Globus pallidus (tissue), 1 donor: Measurements from ENCODE around the gene GP9.
"Not testable (repeated sequence)": the region's sequence is repeated elsewhere in the genome, so short reads cannot be mapped to it uniquely, and the experiment has no call there.

ENCODE experiments used
- DNase-seq: peaks from one replicate; pipeline ENCODE4 v3.0.0-alpha.2; 2015; ENCODE audit warnings: low spot score

The GP9 gene

DNA sequence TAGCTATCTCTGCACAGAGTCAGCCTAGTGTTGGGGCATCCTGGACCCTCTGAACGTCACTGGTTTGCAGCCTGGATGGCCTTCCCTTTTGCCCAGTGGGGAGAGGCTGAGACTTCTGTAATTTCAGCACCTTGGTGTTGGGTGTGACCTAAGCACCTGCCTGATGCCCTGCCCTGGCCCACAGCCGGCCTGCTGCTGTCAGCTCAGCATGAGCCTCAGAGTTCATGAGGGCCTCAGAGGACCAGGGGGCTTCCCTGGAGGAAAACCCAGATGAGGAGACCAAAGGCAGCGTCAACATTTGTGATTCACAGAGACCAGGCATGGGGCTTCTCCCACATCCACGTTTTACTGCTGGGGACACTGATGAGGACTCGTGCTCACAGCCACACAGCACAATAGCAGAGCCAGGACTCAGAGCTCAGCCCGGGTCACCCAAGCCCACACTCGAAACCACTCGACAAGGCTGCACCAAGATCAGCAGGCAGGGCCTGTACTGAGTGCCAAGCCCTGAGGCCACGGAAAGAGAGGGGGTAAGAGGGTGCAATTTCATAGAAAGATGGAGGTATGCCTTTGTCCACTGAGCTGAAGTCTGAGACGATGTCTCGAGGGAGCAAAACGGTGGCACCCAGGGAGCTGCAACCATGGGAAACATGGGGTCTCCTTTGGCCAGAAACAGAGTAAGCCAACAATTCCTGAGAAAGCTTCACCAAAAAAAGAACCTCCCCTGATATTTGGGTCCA lies 9.9 kb upstream of the GP9 start:
- no peak for DNase-seq

DNA sequence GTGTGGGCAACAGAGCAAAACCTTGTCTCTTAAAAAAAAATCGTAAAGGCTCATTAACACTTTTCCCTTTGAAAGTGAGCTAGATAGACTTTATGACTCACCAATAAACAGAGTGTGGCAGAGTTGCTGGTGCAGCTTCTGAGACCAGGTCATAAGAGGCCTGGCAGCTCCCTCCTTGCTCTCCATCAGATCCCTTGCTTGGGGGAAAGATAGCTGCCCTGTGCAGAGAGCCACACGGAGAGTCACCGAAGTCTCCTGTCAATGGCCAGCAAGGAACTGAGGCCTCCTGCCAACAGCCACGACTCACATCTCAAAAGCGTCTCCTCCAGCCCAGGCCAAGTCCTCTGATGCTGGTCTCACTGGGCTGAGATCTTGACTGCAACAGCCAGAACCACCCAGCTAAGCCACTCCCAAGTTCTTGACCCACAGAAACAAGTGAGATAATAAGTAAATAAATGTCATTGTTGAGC lies 8.7 kb upstream of the GP9 start:
- no peak for DNase-seq

DNA sequence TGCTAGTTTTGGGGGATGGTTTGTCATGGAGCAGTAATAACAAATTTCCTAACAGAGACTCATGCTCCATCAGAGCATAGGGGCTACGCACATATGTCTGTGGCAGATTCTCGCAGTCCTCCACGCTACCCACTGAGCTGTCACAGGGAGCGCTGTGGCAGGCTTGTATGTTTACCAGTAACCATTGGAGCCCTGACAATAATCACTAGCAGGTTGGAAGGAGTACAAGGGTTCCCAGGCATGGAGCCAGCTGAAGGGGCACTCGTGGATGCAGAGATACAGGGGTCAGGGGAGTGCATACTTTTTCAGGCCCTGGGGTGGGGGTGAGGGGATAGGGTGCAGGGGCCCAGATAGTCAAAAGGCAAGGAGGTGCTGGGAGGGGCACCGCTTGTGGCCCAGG lies 7.9 kb upstream of the GP9 start:
- no peak for DNase-seq

DNA sequence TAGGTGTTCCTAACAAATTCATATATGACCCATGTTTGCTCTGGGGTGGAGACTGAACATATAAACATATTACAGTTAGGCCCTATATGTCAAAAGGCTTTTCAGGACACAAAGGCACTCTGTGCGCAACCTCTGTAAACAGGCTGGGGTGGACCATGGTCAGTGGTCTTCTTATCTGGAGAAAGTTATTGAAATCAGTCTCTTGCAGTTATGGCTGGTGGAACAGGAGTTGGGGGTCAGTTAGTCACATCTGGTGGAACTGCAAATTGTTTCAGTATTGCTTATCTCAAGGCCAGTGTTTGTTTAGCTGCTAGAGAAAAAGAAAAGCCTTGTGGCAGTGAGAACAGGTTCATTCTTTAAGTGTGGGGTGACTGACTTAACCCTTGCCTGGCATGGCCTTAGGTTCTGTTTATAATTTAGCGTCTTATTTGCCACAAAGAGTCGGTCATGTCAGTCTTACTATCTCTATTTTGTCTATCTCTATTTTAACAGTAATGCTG lies 5.9 kb upstream of the GP9 start:
- DNase-seq: no peak

DNA sequence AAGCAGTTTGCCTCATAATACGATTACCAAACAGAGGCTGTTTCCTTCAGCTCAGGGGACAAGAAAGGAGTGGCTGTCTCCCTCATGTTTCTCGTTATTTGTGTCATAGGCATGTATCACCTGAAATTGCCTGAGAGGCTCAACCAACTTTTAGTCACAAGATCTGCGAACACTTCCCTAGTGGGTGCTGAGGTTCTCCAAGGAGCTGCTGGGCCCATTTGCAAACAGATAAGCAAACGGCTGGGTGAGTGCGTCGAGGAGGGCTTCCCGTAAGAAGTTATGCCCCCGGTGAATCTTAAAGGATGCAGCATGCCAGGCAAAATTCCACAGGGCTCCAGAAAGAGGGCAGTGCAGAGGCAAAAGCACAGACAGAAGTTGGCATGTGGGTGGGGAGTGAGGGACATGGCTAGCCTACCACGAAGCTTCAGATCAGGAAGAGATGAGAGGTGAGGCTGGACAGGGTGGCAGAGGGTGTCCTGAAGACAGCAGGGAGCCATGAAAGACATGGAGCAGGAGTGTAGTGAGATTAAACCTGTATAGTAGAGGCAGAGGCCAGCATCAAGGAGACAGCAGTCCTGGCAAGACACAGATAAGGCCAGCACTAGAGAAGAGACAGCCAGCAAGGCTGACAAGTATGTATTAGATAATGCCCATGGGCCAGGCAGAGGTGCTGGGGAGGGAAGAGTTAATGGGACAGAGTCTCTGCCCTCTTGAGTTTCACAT lies 4.0 kb upstream of the GP9 start:
- no peak for DNase-seq

DNA sequence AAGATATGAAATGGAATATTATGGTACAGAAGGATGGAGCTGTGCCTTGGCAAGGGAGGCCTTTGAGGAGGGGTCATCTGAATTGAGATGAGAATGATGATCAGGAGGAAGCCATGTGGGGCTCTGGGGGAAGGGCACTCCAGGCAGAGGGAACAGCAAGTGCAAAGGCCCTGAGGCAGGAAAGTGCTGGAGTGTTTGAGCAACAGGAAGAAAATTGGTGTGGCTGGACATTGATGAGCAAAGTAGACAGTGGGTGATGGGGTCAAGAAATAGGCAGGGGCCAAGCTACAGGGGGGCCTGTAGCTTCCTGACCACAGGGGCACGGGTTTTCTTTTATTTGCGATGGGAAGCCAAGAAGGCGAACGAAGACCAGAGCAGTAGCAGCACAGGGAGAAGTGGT lies 3.3 kb upstream of the GP9 start:
- no peak for DNase-seq

DNA sequence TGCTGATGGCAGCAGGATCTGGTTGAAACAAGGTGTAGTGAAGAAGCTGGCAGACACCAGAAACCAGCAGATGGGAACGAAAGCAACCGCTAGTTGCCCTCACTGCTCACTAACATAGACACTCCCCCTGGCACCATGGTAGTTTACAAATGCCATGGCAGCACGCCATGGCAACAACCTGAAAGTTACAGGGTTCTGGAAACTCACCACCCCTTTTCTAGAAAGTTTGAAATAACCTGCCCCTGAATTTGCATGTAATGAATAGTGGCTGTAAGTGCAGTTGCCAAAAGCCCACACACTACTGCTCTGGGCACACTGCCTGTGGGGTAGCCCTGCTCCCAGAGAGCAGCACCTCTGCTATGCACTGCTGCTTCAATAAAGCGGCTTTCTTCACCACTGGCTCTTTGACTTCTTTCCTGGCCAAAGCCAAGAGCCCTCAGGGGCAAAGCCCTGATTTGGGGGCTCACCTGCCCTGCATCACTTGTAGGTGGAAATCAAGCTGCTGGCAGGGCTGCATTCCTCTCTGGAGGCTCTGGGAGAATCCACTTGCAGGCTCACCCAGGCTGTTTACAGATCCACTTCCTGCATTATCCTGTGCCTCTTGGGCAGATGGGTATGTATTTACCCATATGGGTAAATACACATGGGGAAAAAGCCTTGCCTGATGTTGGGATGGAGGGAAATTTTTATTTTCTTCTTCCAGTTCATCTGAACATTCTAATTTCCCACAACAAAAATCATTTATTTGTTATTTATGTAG lies 2.0 kb upstream of the GP9 start:
- peak; percentile 48 for DNase-seq

DNA sequence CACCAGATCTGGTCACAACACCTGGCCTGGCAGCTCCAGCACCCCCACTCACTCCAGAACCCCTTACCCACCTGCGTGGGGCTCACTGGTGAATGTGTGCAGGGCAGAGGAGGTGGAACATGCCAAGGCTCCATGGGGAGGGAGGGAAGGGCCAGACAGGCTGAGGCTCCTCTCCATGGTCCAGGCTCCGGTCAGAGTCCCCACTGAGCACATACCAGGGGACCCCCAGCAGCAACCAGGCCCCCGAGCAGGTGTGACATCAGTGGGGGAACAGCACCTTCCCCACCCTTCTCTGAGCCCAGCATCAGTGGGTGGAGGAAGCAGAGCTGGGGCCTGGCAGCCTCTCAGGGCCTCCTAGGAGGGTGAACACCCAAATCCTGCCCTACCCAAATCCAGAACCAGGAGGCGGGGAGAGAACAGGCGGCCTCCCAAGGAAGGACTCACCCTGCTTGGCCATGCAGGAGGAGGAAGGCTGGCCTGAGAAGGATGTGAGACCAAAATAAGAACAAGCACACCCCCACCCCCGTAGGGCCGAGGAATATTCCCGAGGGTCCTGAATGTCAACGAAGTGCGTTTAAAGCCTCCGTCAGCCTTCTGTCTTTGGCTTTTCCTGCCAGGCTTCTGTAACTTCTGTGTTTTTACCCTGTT lies 1.1 kb upstream of the GP9 start:
- DNase-seq: no peak

DNA sequence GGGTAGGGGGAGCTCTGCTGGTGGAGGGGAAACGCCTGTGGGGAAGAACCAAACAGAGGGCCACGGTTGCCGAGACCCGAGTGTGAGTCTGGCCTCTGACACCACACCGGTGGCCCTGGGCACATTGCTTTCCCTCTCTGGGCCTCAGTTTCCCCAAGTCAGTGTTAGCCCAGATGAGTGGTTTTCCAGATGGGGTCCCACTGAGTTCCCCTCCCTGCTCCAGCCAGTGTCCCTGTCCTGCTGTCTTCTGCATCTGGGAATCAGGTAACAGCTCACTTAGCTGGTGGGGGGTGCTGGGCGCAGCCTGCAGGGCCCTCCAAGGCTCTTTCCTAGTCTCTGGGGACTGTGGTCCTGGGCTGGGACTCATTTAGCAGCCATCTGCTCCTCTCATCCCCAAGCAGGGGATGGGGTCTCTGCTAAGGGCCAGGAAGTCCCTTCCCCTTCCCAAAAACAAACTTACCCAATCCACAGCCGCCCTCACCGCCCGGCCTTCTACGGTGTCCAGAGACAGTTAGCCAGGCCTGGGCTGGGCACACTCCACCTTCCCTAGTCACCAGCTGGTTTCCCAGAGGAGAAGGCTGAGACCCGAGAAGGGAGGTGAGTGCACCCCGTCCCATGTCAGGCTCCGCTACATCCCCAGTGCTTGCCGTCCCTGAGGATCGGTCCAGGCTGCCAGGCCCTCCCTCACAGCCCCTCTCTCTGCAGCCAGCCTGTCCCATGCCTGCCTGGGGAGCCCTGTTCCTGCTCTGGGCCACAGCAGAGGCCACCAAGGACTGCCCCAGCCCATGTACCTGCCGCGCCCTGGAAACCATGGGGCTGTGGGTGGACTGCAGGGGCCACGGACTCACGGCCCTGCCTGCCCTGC lies 676 bp downstream of the GP9 start:
- no peak for DNase-seq

DNA sequence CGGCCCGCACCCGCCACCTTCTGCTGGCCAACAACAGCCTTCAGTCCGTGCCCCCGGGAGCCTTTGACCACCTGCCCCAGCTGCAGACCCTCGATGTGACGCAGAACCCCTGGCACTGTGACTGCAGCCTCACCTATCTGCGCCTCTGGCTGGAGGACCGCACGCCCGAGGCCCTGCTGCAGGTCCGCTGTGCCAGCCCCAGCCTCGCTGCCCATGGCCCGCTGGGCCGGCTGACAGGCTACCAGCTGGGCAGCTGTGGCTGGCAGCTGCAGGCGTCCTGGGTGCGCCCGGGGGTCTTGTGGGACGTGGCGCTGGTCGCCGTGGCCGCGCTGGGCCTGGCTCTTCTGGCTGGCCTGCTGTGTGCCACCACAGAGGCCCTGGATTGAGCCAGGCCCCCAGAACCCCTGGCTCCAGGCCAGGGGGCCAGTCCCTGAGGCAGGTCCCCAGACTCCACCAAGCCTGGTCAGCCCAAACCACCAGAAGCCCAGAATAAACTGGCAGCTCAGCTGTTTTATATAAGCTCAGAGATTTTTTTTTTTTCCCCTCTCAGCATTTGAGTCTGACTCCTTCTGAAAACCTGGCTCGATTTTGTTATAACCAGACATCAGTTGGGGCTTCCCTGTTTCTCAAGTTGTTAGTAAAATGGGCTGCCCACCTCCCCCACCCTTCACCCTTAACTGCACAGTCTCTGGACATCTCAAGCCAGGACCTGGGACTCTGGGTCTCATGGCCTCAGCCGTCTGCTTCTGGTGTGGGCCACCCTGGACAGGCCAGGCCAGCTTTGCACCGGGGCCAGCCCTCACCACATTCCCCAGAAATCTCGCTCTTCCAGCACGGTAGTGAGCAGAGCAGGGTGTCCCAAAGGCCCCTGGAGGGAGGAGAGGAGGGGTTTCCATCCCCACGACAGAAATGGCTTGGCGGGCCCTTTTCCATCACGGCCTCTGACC lies 1.6 kb downstream of the GP9 start:
- no peak for DNase-seq

DNA sequence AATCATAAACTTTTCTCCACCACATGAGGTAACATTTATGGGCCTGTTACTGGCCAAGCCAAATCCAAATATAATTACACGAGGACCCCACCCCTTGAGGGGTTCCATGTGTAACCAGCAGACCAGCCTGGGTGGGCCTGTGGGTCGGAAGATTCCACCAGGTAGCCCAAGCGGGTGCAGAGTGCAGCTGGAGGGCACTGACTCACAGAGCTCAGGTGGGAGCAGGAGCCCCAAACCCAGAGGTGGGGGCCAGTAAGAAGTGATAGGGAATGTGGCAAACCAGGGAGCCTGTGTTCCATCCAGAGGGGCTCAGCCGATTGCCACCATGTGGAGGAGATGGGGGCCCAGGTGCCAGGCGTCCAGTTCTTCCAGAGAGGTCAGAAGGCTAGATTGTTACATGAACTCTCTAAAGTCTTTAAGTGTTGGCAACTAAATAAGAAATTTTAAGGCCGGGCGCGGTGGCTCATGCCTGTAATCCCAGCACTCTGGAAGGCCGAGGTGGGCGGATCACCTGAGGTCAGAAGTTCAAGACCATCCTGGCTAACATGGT lies 2.6 kb downstream of the GP9 start:
- no peak for DNase-seq

DNA sequence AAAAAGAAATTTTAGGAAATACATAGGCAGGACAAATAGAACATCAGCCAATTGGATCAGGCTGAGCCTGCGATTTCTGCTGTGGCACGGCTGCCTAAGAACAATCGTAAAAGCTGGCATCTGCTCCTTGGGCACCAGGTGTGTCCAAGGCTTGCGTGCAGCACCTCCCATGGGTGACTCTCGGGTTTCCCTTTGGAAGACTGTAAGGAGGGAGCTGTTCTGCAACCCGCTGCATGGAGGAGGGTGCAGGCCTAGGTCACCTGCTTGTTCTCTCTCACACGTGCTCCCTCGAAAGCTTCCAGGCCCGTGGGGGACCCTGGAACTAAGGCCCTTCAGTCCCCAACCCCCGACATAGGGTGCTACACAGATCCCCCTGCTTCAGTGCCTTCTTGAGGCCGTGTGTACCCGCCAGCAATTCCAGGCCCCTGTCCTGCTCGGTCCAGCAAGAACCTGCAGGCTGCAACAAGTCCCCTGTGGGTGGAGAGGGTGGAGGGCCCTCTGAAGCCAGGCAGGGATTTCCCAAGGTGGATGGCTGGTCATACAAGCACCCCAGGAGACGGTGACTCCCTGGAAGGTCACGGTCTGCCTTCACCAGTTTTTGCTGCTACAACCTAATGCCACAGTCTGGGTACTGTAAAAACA lies 3.4 kb downstream of the GP9 start:
- no peak for DNase-seq

DNA sequence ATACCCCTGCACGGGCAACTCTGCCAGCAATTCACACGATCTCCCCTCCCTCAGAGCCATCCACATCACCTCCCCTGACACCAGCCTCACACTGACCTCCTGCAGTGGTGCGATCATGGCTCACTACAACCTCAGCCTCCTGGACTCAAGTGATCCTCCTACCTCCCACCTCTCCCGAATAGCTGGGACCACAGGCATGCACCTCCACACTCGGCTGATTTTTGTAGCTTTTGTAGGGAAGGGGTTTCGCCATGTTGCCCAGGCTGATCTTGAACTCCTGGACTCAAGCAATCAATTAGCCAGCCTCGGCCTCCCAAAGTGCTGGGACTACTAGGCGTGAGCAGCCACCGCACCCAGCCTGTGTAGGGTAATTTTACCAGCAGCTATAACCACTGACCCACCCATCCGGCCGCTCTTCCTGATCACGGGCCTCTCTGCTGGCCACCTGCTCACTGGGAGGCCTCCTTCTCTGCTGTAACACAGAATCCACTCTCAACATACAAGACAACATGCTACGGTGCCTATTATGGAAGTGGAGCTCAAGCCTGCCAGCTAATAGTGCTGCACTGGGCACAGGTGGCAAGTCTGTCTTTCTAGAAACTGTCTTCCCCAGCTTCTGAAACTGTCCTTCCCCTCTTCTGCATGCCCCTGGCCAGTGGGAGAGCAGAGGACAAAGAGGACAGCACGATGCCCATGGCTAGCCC lies 4.6 kb downstream of the GP9 start:
- DNase-seq: no peak

DNA sequence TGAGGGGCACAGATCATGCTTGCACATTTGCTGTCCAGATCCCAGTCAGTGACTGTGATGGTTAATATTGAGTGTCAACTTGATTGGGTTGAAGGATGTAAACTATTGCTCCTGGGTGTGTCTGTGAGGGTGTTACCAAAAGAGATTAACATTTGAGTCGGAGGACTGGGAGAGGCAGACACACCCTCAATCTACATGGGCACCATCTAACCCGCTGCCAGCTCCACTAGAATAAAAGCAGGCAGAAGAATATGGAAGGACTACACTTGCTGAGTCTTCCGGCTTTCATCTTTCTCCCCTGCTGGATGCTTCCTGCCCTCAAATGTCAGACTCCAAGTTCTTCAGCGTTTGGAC lies 5.1 kb downstream of the GP9 start:
- no peak for DNase-seq

DNA sequence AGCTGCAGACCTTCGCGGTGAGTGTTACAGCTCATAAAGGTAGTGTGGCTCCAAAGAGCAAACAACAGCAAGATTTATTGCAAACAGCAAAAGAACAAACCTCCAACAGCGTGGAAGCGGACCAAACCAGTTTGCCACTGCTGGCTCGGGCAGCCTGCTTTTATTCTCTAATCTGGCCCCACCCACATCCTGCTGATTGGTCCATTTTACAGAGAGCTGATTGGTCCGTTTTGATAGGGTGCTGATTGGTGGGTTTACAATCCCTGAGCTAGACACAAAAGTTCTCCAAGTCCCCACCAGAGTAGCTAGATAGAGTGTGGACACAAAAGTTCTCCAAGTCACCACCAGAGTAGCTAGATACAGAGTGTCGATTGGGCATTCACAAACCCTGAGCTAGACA lies 7.1 kb downstream of the GP9 start:
- DNase-seq: not testable (repeated sequence)

DNA sequence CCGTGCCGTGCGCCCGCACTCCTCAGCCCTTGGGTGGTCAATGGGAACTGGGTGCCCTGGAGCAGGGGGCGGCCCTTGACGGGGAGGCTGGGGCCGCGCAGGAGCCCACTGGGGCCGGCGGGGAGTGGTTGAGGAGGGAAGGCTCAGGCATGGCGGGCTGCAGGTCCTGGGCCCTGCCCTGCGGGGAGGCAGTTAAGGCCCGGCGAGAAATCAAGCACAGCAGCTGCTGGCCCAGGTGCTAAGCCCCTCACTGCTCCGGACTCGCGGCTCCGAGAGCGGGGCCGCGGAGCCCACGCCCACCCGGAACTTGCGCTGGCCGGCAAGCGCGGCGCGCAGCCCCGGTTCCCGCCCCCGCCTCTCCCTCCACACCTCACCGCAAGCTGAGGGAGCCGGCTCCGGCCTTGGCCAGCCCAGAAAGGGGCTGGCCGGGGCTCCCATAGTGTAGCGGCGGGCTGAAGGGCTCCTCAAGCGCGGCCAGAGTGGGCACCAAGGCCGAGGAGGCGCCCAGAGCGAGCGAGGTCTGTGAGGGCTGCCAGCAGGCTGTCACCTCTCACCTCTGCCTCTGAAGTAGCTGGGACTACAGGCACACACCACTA lies 7.8 kb downstream of the GP9 start:
- DNase-seq: no peak

DNA sequence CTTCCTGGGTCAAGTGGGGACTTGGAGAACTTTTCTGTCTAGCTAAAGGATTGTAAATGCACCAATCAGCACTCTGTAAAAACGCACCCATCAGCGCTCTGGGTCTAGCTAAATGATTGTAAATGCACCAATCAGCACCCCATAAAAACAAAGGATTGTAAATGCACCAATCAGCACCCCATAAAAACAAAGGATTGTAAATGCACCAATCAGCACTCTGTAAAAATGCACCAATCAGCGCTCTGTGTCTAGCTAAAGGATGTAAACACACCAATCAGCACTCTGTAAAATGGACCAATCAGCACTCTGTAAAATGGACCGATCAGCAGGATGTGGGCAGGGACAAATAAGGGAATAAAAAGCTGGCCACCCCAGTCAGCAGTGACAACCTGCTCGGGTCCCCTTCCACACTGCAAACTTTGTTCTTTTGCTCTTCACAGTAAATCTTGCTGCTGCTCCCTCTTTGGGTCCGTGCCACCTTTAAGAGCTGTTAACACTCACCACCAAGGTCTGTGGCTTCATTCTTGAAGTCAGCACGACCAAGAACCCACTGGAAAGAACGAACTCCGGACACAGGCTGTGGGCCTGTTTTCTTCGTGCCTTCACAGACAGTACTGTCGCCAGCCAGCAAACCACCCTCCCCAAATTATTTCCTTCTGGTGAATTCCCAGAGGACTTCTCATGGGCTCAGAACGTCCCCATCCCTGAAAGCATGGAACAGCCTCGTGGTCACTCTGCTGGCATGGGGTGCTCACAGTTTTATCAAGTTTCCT lies 8.9 kb downstream of the GP9 start:
- DNase-seq: not testable (repeated sequence)
